H1 (cell line): ENCODE results near the gene DENND5B. TPM values are rescaled to one million over a fixed set of nuclear protein-coding genes. Genes with fewer than 3 reads are reported as not detected.
A peak's percentile ranks its signal among the peaks of the same experiment; 100 is the strongest.

Experiments
- CTCF ChIA-PET: fragments of 300-600 bp; sonication (Branson Sonifier 250); formaldehyde crosslinking; loops from one replicate; lab custom pipeline; 2021; ENCODE audit not compliant: partially characterized antibody; lab: Charles Lee
- POLR2A ChIA-PET: fragments of 300-600 bp; sonication (Branson Sonifier 250); formaldehyde crosslinking; loops from one replicate; lab custom pipeline; 2021; ENCODE audit warnings: inconsistent platforms; ENCODE audit not compliant: partially characterized antibody; lab: Charles Lee
- DNase-seq, 2 experiments: peaks; one replicate each; pipeline versions ENCODE4 v3.0.0 to v3.0.0-alpha.2; 2010 to 2022; ENCODE audit warnings: low spot score in 2 of 2, low read depth in 1 of 2, mixed read lengths in 1 of 2
- FAIRE-seq: peaks from 2 replicates; lab custom pipeline; 2011; peaks lifted over from hg19 to GRCh38; lab: Jason Lieb, UNC
- H2AFZ ChIP-seq: 2 replicates; pipeline ENCODE4 v1.8.1; 2012; ENCODE audit warnings: low read length, inconsistent platforms
- H2AK5ac ChIP-seq: 2 replicates; pipeline ENCODE4 v1.6.1; 2013; ENCODE audit warnings: low read depth, low read length
- H2BK120ac ChIP-seq: replicated peaks from 2 replicates; pipeline ENCODE3; 2013; ENCODE audit warnings: low read depth, low read length, inconsistent platforms
- H2BK12ac ChIP-seq: 2 replicates; pipeline ENCODE4 v1.6.1; 2013; ENCODE audit warnings: low read depth, low read length
- H2BK15ac ChIP-seq: 2 replicates; pipeline ENCODE4 v1.6.1; 2013; ENCODE audit warnings: low read length
- H2BK20ac ChIP-seq: 2 replicates; pipeline ENCODE4 v1.6.1; 2013; ENCODE audit warnings: low read length
- H2BK5ac ChIP-seq: 2 replicates; pipeline ENCODE4 v1.6.1; 2013; ENCODE audit warnings: low read depth, low read length
- H3K14ac ChIP-seq: 2 replicates; pipeline ENCODE4 v1.6.1; 2013; ENCODE audit warnings: inconsistent platforms; ENCODE audit not compliant: insufficient read length
- H3K18ac ChIP-seq: 2 replicates; pipeline ENCODE4 v1.6.1; 2013; ENCODE audit warnings: low read length; ENCODE audit errors: extremely low read depth
- H3K23ac ChIP-seq: 2 replicates; pipeline ENCODE4 v1.6.1; 2013; ENCODE audit warnings: inconsistent platforms; ENCODE audit not compliant: insufficient read length
- H3K23me2 ChIP-seq: 2 replicates; pipeline ENCODE4 v1.6.1; 2013; ENCODE audit warnings: low read depth, low read length
- H3K27ac ChIP-seq: 2 replicates; pipeline ENCODE4 v1.6.1; 2011; ENCODE audit warnings: low read depth, low read length, inconsistent platforms
- H3K27me3 ChIP-seq, 4 experiments: replicated peaks in 1 of 4; 1 replicate in 1 of 4; 2 replicates in 3 of 4; pipeline versions ENCODE4 v1.6.1 to v1.8.1; 2011 to 2013; ENCODE audit warnings: low read length in 3 of 4, mild to moderate bottlenecking in 3 of 4, inconsistent platforms in 2 of 4, mixed read lengths in 2 of 4, moderate library complexity in 1 of 4; ENCODE audit not compliant: control insufficient read depth in 3 of 4, insufficient read depth in 3 of 4; ENCODE audit errors: extremely low read depth in 1 of 4
- H3K36me3 ChIP-seq, 4 experiments: 2 replicates each; pipeline versions ENCODE4 v1.6.1 to v1.8.1; 2011 to 2013; ENCODE audit warnings: mild to moderate bottlenecking in 4 of 4, low read length in 3 of 4, moderate library complexity in 2 of 4, control low read depth in 1 of 4, inconsistent platforms in 1 of 4; ENCODE audit not compliant: insufficient read depth in 4 of 4, control insufficient read depth in 2 of 4
- H3K4ac ChIP-seq: replicated peaks from 2 replicates; pipeline ENCODE3; 2013; ENCODE audit warnings: low read length, low read depth, mixed read lengths, inconsistent platforms; ENCODE audit not compliant: insufficient read length
- H3K4me1 ChIP-seq, 4 experiments: replicated peaks in 1 of 4; 1 replicate in 1 of 4; 2 replicates in 3 of 4; pipeline versions ENCODE4 v1.6.1 to v1.8.1; 2011 to 2013; ENCODE audit warnings: low read length in 3 of 4, inconsistent platforms in 2 of 4, mixed read lengths in 1 of 4; ENCODE audit not compliant: insufficient read depth in 4 of 4, control insufficient read depth in 3 of 4
- H3K4me2 ChIP-seq, 2 experiments: 2 replicates each; pipeline versions ENCODE4 v1.6.1 to v1.8.1; 2011 to 2013; ENCODE audit warnings: low read depth in 2 of 2, low read length in 2 of 2, control low read depth in 1 of 2, inconsistent platforms in 1 of 2, mild to moderate bottlenecking in 1 of 2; ENCODE audit not compliant: insufficient read depth in 1 of 2
- H3K4me3 ChIP-seq, 4 experiments: fragments of 200-600, 300-600 bp in 1 of 4; sonication (generic), shearing (Covaris generic), sonication (Bioruptor Twin) in 1 of 4; 2 replicates each; pipeline versions ENCODE4 v1.5.1 to v1.8.1; 2011 to 2016; ENCODE audit warnings: low read length in 4 of 4, low read depth in 3 of 4, control low read depth in 2 of 4, inconsistent platforms in 2 of 4, mild to moderate bottlenecking in 2 of 4, mixed read lengths in 1 of 4, moderate library complexity in 1 of 4; ENCODE audit not compliant: insufficient read depth in 2 of 4; ENCODE audit errors: extremely low read depth in 1 of 4
- H3K56ac ChIP-seq: replicated peaks from 2 replicates; pipeline ENCODE3; 2013; ENCODE audit warnings: low read depth, mild to moderate bottlenecking, mixed read lengths, low read length, inconsistent platforms; ENCODE audit not compliant: insufficient read length
- H3K79me1 ChIP-seq: 2 replicates; pipeline ENCODE4 v1.6.1; 2013; ENCODE audit warnings: low read depth, low read length, control low read depth
- H3K79me2 ChIP-seq, 2 experiments: 2 replicates each; pipeline versions ENCODE4 v1.6.1 to v1.8.1; 2012 to 2013; ENCODE audit warnings: low read length in 2 of 2, mild to moderate bottlenecking in 2 of 2, inconsistent platforms in 1 of 2; ENCODE audit not compliant: insufficient read depth in 2 of 2, control insufficient read depth in 1 of 2
- H3K9ac ChIP-seq, 4 experiments: replicated peaks in 1 of 4; 1 replicate in 1 of 4; 2 replicates in 3 of 4; pipeline versions ENCODE4 v1.6.1 to v1.8.1; 2011 to 2013; ENCODE audit warnings: low read depth in 3 of 4, low read length in 3 of 4, control low read depth in 2 of 4, mild to moderate bottlenecking in 2 of 4, moderate library complexity in 2 of 4, inconsistent platforms in 1 of 4; ENCODE audit errors: extremely low read depth in 1 of 4
- H3K9me3 ChIP-seq, 2 experiments: 2 replicates each; pipeline versions ENCODE4 v1.6.1 to v1.8.1; 2012 to 2013; ENCODE audit warnings: mild to moderate bottlenecking in 2 of 2, moderate library complexity in 2 of 2, control low read depth in 1 of 2, inconsistent platforms in 1 of 2, low read depth in 1 of 2, low read length in 1 of 2, mixed read lengths in 1 of 2; ENCODE audit not compliant: insufficient read depth in 2 of 2
- H4K20me1 ChIP-seq, 2 experiments: replicated peaks in 1 of 2; 2 replicates each; pipeline versions ENCODE3 to v1.8.1; 2011 to 2013; ENCODE audit warnings: inconsistent platforms in 2 of 2, low read length in 2 of 2, mild to moderate bottlenecking in 1 of 2; ENCODE audit not compliant: insufficient read depth in 2 of 2, control insufficient read depth in 1 of 2
- H4K5ac ChIP-seq: 2 replicates; pipeline ENCODE4 v1.6.1; 2013; ENCODE audit warnings: low read length, low read depth, mixed read lengths, inconsistent platforms; ENCODE audit not compliant: insufficient read length
- H4K8ac ChIP-seq: 2 replicates; pipeline ENCODE4 v1.8.0; 2013; ENCODE audit warnings: mild to moderate bottlenecking, moderate library complexity, low read length, inconsistent platforms; ENCODE audit not compliant: insufficient read depth; ENCODE audit errors: extremely low read depth
- H4K91ac ChIP-seq: replicated peaks from 2 replicates; pipeline ENCODE3; 2013; ENCODE audit warnings: low read length, mixed read lengths, inconsistent platforms; ENCODE audit not compliant: insufficient read length
- CTBP2 ChIP-seq: IDR thresholded peaks from 2 replicates; pipeline ENCODE4 v1.7.0; 2011; ENCODE audit warnings: borderline replicate concordance, mild to moderate bottlenecking, moderate library complexity, mixed read lengths, low read length; ENCODE audit not compliant: insufficient read depth, insufficient read length
- SIN3A ChIP-seq, 2 experiments: IDR thresholded peaks in 1 of 2; conservative IDR thresholded peaks in 1 of 2; 2 replicates each; pipeline ENCODE4 v1.6.1; 2011 to 2012; ENCODE audit warnings: low read length in 2 of 2, improper control_type of control experiment in 1 of 2, low read depth in 1 of 2, mild to moderate bottlenecking in 1 of 2
- WGBS, 2 experiments: shearing (Covaris generic) in 1 of 2; methylation state at CpG; one replicate each; pipeline versions ENCODE4 v1.1.6 to v1.1.7; 2013 to 2015; ENCODE audit warnings: low lambda C conversion rate in 2 of 2, mixed read lengths in 2 of 2, inconsistent platforms in 1 of 2, low coverage in 1 of 2, missing lambda C conversion rate in 1 of 2; ENCODE audit not compliant: insufficient replicate concordance in 2 of 2, insufficient coverage in 1 of 2, insufficient read length in 1 of 2; ENCODE audit errors: extremely low coverage in 1 of 2, missing lambda C conversion rate in 1 of 2; 5-methylcytosine and 5-hydroxymethylcytosine counted together
- polyA plus RNA-seq, 7 experiments: library from polyadenylated mRNA; depleted of rRNA in 3 of 7; stranded (reverse) in 5 of 7; unstranded in 2 of 7; fragments of >200 nt in 5 of 7; fragments of 200-250 nt in 2 of 7; gene quantifications; 1 replicate in 5 of 7; 2 replicates in 1 of 7; 4 replicates in 1 of 7; pipeline versions ENCODE4 v1.2.1 to v1.2.3, GENCODE V29; 2011 to 2013; ENCODE audit warnings: missing spikeins in 2 of 7, mixed read lengths in 2 of 7
- total RNA-seq: library from RNA; stranded (reverse); fragmentation: NEBNext Ultra II Directional; extraction: Animal tissue kit (Norgen Biotek cat#: 25700); gene quantifications from 2 replicates; pipeline ENCODE4 v1.2.1, GENCODE V29; 2021

Gene DENND5B
- total and polyA plus RNA-seq, 2 of the 8 experiments (the other 6 are each of a cell fraction or from before 2014, with no cell fraction given): 13.4 to 20.2 TPM

DNA sequence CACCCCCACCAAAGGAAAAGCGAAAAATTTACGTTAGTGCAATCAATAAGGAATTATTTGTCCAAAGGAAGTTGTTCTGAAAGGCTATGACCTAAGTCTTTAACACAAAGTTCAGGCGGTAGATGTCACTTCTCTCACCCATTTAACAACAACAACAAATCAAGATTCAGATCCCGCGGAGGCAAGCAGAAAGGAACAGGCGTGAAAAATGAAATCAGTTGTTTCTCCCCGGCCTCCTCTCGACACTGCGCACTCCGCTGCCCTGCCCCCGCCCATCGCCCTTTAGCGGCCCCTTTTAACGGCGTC is 1.4 kb downstream of the DENND5B start:
- H2AFZ ChIP-seq: no peak overlapping the region
- H3K23ac ChIP-seq: no peak overlapping the region
- WGBS, 2 experiments: 2% methylated on average over 15 of the region's 15 CpGs; no CpG with 5 or more reads in 1 of the 2 experiments
- H3K79me1 ChIP-seq: peaks cover 5% of the 10 kb centered on the region; the same call in 1 of the 2 replicates
- H2AK5ac ChIP-seq: no peak overlapping the region
- no peaks in the 10 kb centered on the region for H3K9me3 ChIP-seq
- no peak overlapping the region for H4K91ac ChIP-seq
- FAIRE-seq: no peak
- no peak overlapping the region for H2BK5ac ChIP-seq
- ChIA-PET POLR2A (interaction anchor here (1.5 to 2.0 kb wide), 5 partner anchors 15 to 267 kb away, joined by 3 to 13 read pairs (median 5); no protein-coding TSS in a partner anchor), CTCF (interaction anchor here (1.3 kb wide), 2 partner anchors 71 to 187 kb away, joined by 3 to 4 read pairs; no protein-coding TSS in a partner anchor)
- H3K36me3 ChIP-seq: no peaks in the 10 kb centered on the region
- peak overlapping the region; percentile 71 to 81 for H3K4me2 ChIP-seq
- no peak overlapping the region for H4K8ac ChIP-seq
- peak overlapping the region in 3 of 4 experiments; percentile 56 to 78 (median 65); a peak in 5 of 7 replicates for H3K9ac ChIP-seq
- TF ChIP-seq SIN3A (conservative IDR thresholded peaks at IDR 0.05 in 1 of 2, IDR thresholded peaks at IDR 0.05 in 1 of 2; ENCODE audit: low read depth in 1 of 2, low read length in 2 of 2): peak in 1 of 2 experiments; percentile 27; a peak in 1 of 4 replicates
- TF ChIP-seq CTBP2: no peak
- H3K14ac ChIP-seq: no peak overlapping the region
- peaks cover 0 to 6% (median 4%) of the 10 kb centered on the region in 4 experiments; a peak in 3 of 7 replicates for H3K27me3 ChIP-seq
- no peak overlapping the region for H2BK15ac ChIP-seq
- no peak overlapping the region for H2BK12ac ChIP-seq
- no peak overlapping the region for H3K4ac ChIP-seq
- no peak overlapping the region for H4K5ac ChIP-seq
- no peak overlapping the region for H3K27ac ChIP-seq
- DNase-seq: no peak
- no peak overlapping the region for H2BK20ac ChIP-seq
- H2BK120ac ChIP-seq: no peak overlapping the region
- H3K18ac ChIP-seq: no peak overlapping the region
- H3K23me2 ChIP-seq: peaks cover 7% of the 10 kb centered on the region
- peaks cover 0 to 41% of the 10 kb centered on the region in 2 experiments; a peak in 3 of 4 replicates for H3K79me2 ChIP-seq
- H3K56ac ChIP-seq: no peak overlapping the region
- H4K20me1 ChIP-seq: peaks cover 4 to 8% of the 10 kb centered on the region in 2 experiments
- H3K4me3 ChIP-seq: peak overlapping the region; percentile 82 to 90 (median 85)
- peaks cover 0 to 9% (median 4%) of the 10 kb centered on the region in 4 experiments; a peak in 2 of 7 replicates for H3K4me1 ChIP-seq
